GM13977 (cell line): ENCODE data around the gene KRT9.

Experiments used
- DNase-seq: peaks from one replicate; pipeline ENCODE4 v3.0.0; 2012; ENCODE audit warnings: low spot score
- CTCF ChIP-seq: IDR thresholded peaks from 2 replicates; pipeline ENCODE4 v1.5.1; 2012; ENCODE audit warnings: mild to moderate bottlenecking, control low read depth; ENCODE audit not compliant: insufficient read depth; ENCODE audit errors: extremely low read depth, missing control alignments
- in situ Hi-C: fragments of 300-500 bp; cut with MboI; formaldehyde crosslinking; loops from one replicate; pipeline ENCODE4 v1.12.0; 2022; ENCODE audit warnings: low sequenced_read_pairs, low pct_unique_long_range_greater_than_20kb, mixed read lengths, inconsistent platforms; ENCODE audit not compliant: unreplicated experiment

Gene KRT9

GRCh38 chr17:41538565-41538991, 33.3 kb downstream of the KRT9 start:
- no peak for DNase-seq
- in situ Hi-C loops: no loop called here
- TF ChIP-seq CTCF: no peak

DNA sequence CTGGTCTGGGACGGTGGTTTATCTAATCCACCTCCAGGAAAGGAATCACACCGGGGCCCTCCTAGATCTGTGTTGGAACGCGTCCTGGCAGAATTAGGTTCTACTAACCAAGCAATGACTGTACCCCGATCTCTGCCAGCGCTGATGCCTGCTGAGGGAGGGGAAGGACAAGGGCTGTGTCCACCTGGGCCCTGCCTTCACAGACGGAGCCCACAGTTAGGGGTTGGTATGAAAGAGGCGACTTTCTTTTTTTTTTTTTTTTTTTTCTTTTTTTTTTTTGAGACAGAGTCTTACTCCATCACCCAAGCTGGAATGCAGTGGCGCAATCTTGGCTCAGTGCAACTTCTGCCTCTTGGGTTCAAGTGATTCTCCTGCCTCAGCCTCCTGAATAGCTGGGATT, 33.9 kb downstream of the KRT9 start:
- in situ Hi-C loops: no loop called here
- no peak for TF ChIP-seq CTCF
- no peak for DNase-seq

GRCh38 chr17:41537614-41537954, 34.3 kb downstream of the KRT9 start:
- no peak for TF ChIP-seq CTCF
- in situ Hi-C loops: no loop called here
- no peak for DNase-seq

DNA sequence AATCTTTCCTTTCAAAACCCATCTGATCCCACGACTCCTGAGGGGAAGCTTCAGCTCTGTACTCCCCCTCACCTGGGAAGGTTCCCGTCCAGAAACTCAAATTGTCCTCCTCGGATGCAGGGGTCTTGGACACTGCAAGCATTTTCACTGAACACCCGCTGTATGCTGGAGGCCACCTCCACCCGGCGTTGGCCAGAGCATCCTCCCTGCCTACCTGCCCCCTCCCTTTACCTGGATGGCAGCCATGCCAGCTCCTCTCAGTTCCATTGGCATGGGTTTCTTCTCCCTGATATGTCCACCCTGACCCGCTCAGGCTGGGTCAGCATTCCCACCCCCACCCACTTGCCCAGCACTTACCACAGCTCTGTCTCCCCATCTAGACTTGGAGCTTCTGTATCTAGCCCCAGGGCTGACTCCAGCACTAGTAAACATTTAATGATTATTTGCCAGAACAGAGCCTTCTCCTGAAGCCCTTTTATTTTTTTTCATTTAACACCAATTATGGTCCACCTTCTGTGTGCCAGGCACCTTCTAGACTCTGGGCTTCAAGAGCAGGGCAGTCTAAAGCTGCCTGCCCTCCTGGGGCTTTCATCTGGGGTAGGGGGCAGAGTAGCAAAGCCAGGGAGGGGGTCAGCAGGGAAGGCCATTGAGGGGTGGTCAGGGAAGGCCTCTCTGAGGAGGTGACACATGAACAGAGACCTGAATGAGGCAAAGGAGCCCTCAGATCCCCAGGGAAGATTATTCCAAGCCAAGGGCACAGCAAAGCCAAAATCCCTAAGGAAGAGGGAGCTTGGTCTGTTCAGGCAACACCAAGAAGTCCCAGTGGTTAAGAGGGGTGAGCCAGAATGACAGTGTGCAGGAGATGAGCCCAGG, 34.9 kb downstream of the KRT9 start:
- in situ Hi-C loops: no loop called here
- TF ChIP-seq CTCF: no peak
- no peak for DNase-seq

- TF ChIP-seq CTCF: no peak
- in situ Hi-C loops: no loop called here
- DNase-seq: no peak
Measured at GRCh38 chr17:41535764-41536481, 35.9 kb downstream of the KRT9 start.

- TF ChIP-seq CTCF: no peak
- DNase-seq: no peak
- in situ Hi-C loops: no loop called here
Measured at GRCh38 chr17:41534899-41535546, 36.8 kb downstream of the KRT9 start.
